Small intestine (tissue), 7 donors: ENCODE data around the gene FEM1B. TPM values are rescaled to one million over a fixed set of nuclear protein-coding genes. Genes with fewer than 3 reads are reported as not detected.

Source experiments
- DNase-seq, 2 donors: peaks; one replicate each; pipeline versions ENCODE4 v3.0.0 to v3.0.0-alpha.2; 2013
- FAIRE-seq: peaks from 2 replicates; lab custom pipeline; 2012; peaks lifted over from hg19 to GRCh38; lab: Jason Lieb, UNC
- H3K27ac ChIP-seq, 3 donors: one replicate each; pipeline ENCODE4 v1.5.1; 2013; ENCODE audit warnings: low read length in 2 of 3, mild to moderate bottlenecking in 2 of 3, control low read depth in 1 of 3, inconsistent platforms in 1 of 3, low read depth in 1 of 3, moderate library complexity in 1 of 3
- H3K27me3 ChIP-seq, 3 donors: one replicate each; pipeline ENCODE4 v1.6.1; 2013; ENCODE audit warnings: low read length in 3 of 3, inconsistent platforms in 1 of 3; ENCODE audit not compliant: control insufficient read depth in 3 of 3, insufficient read depth in 3 of 3
- H3K36me3 ChIP-seq, 3 donors: one replicate each; pipeline ENCODE4 v1.6.1; 2013; ENCODE audit warnings: low read length in 3 of 3, inconsistent platforms in 1 of 3, low read depth in 1 of 3, mild to moderate bottlenecking in 1 of 3, moderate library complexity in 1 of 3; ENCODE audit not compliant: control insufficient read depth in 3 of 3, insufficient read depth in 2 of 3
- H3K4me1 ChIP-seq, 3 donors: one replicate each; pipeline ENCODE4 v1.6.1; 2013; ENCODE audit warnings: low read length in 2 of 3, inconsistent platforms in 1 of 3, low read depth in 1 of 3, mild to moderate bottlenecking in 1 of 3, moderate library complexity in 1 of 3; ENCODE audit not compliant: control insufficient read depth in 3 of 3, insufficient read depth in 2 of 3
- H3K4me3 ChIP-seq, 3 donors: one replicate each; pipeline ENCODE4 v1.5.1; 2013; ENCODE audit warnings: low read length in 3 of 3, control low read depth in 1 of 3, inconsistent platforms in 1 of 3, low read depth in 1 of 3, mild to moderate bottlenecking in 1 of 3, moderate library complexity in 1 of 3
- H3K9me3 ChIP-seq, 2 donors: one replicate each; pipeline ENCODE4 v1.6.1; 2013; ENCODE audit warnings: low read depth in 1 of 2, low read length in 1 of 2; ENCODE audit not compliant: control insufficient read depth in 2 of 2, insufficient read depth in 1 of 2
- WGBS, 3 donors: extraction: QIAGEN DNeasy Blood & Tissue Kit; methylation state at CpG; one replicate each; pipeline ENCODE4 v1.1.7; 2013; 5-methylcytosine and 5-hydroxymethylcytosine counted together
- polyA plus RNA-seq, 4 donors: library from polyadenylated mRNA; stranded (reverse) in 3 of 4; unstranded in 1 of 4; fragments of 200-250 nt in 3 of 4; fragments of 120-200 nt in 1 of 4; gene quantifications; one replicate each; pipeline versions ENCODE4 v1.2.1 to v1.2.3, GENCODE V29; 2013
- donor health status: healthy with polysubstance abuse.
- donor health status: control.
- donor health status: control.
- donor health status: Bipolar disorder and iron deficiency.
- donor health status: healthy.

FEM1B gene
- polyA plus RNA-seq, 4 donors = 11.3 to 54.7 (median 13.6) TPM

- DNase-seq (no peak), FAIRE-seq (no peak)
- Histone ChIP-seq H3K4me3 (no peak overlapping the region), H3K9me3 (no peaks in the 10 kb centered on the region), H3K36me3 (no peaks in the 10 kb centered on the region), H3K27me3 (no peaks in the 10 kb centered on the region), H3K27ac (no peak overlapping the region), H3K4me1 (no peaks in the 10 kb centered on the region)
- WGBS, 3 donors = 86 to 91% (median 88%) methylated on average over 14 of the region's 14 CpGs
Measured at GRCh38 chr15:68343579-68344225, 66.2 kb downstream of the FEM1B start.

GRCh38 chr15:68344600-68344999, 67.1 kb downstream of the FEM1B start:
- Histone ChIP-seq H3K4me1 (no peaks in the 10 kb centered on the region), H3K36me3 (no peaks in the 10 kb centered on the region), H3K4me3 (no peak overlapping the region), H3K27me3 (no peaks in the 10 kb centered on the region), H3K9me3 (no peaks in the 10 kb centered on the region), H3K27ac (no peak overlapping the region)
- 84 to 89% (median 88%) methylated on average over 7 of the region's 7 CpGs for WGBS, 3 donors
- FAIRE-seq (no peak), DNase-seq (no peak)

Other genes starting within 250 kb of the FEM1B start
- gene PIAS1, start 223.4 kb upstream of the FEM1B start, polyA plus RNA-seq = 10 to 100 TPM in 3 of 4 donors, 1 to 10 TPM in 1; 9.0 to 48.0 (median 20.0) TPM
- 100 to 1,000 TPM; 127 to 288 (median 191) TPM for gene CALML4, start 72.4 kb upstream of the FEM1B start, polyA plus RNA-seq
- gene CLN6, start 48.0 kb upstream of the FEM1B start, polyA plus RNA-seq = 10 to 100 TPM in 2 of 4 donors, 1 to 10 TPM in 2; 5.8 to 62.4 (median 25.7) TPM
- under 1 TPM in 3 of 4 donors, not detected in 1; 0.27 to 0.99 (median 0.48) TPM for gene ITGA11, start 154.4 kb downstream of the FEM1B start, polyA plus RNA-seq